ENCODE results near the gene PHF24. TPM values are rescaled to one million over a fixed set of nuclear protein-coding genes. Genes with fewer than 3 reads are reported as not detected.
"Not testable (repeated sequence)": the region's sequence is repeated elsewhere in the genome, so short reads cannot be mapped to it uniquely, and the experiment has no call there.

The PHF24 gene
- total and polyA plus RNA-seq, 5 donors from 2014 or later, result not detected

DNA sequence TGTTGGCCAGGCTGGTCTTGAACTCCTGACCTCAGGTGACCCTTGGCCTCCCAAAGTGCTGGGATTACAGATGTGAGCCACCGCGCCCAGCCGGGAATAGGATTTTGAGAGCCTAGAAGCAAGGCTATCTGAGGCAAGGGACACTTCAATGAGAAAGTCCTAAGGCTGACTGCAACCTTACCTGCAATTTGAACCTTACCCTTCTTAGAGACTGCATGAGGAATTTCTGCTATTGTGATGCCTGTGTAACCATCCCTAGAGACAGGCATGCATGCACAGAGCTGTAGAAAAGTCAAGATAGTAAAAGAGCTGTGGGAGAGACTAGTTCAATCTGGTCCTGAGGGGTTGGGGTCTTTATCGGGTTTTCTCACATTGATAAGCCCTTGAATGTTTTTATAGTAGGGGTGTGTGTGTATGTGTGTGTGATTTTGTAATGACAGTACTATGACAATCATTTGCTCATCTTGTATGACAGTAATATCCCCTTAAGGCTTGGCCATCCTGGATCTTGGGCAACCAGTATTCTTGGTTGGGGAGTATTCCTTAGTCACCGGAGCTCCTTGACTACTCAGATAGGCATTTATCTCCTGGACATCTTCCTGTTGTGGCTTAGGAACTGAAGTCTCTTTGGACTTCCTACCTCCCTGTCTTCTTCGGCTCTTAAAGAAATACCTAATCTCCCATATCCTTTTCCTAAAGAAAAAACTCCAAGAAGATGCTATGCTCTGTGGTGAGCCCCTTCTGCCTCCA is 42.6 kb downstream of the PHF24 start:
- Histone ChIP-seq H3K4me3 (ENCODE audit: low read depth, low read length) (no peak overlapping the region), H3K36me3 (ENCODE audit: control insufficient read depth, insufficient read depth, low read length) (peaks cover 4% of the 10 kb centered on the region), H3K27me3 (ENCODE audit: control insufficient read depth, insufficient read depth, low read length) (no peaks in the 10 kb centered on the region), H3K9me3 (ENCODE audit: control insufficient read depth in 2 of 2, low read length in 2 of 2) (no peaks in the 10 kb centered on the region), H3K27ac (ENCODE audit: insufficient read depth, low read length, poor library complexity, severe bottlenecking) (no peak overlapping the region), H3K4me1 (ENCODE audit: control insufficient read depth, insufficient read depth, low read length, poor library complexity, severe bottlenecking) (no peaks in the 10 kb centered on the region)
- H3K27me3 Mint-ChIP-seq, result no peaks in the 10 kb centered on the region
- H3K9me3 Mint-ChIP-seq, result no peaks in the 10 kb centered on the region
- peak overlapping the region in 1 of 3 donors; percentile 61 for H3K27ac Mint-ChIP-seq
- peaks cover 8% of the 10 kb centered on the region for H3K36me3 Mint-ChIP-seq
- no peaks in the 10 kb centered on the region for H3K4me1 Mint-ChIP-seq
- no peak for DNase-seq
- ATAC-seq (ENCODE audit: low read depth in 2 of 2), result no peak
- H3K4me3 Mint-ChIP-seq, result no peak overlapping the region

DNA sequence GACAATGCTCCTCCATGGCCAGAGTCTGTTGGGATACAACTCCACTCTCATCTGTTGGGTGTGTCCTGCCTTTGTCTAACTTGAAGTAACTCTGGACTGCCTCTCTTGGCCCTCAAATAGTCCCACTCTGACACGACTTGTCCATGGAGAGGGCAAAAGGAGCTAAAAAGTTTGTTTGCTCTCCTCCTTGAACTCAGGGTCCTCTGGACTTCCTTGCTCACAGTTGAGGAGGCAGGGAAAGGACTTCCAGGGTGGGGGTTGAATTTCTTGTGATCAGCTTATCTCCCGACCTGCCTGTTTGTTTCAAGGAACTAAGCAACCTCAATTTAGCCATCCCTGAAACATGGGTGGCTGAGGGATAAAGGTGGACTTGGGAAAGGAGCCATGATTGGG is 43.2 kb downstream of the PHF24 start:
- H3K27me3 ChIP-seq (ENCODE audit: control insufficient read depth, insufficient read depth, low read length), result no peaks in the 10 kb centered on the region
- Mint-ChIP-seq H3K27ac (peak overlapping the region in 1 of 3 donors; percentile 61), H3K36me3 (peaks cover 8% of the 10 kb centered on the region), H3K4me3 (no peak overlapping the region), H3K4me1 (no peaks in the 10 kb centered on the region), H3K27me3 (no peaks in the 10 kb centered on the region), H3K9me3 (no peaks in the 10 kb centered on the region)
- H3K36me3 ChIP-seq (ENCODE audit: control insufficient read depth, insufficient read depth, low read length), result peaks cover 4% of the 10 kb centered on the region
- H3K9me3 ChIP-seq (ENCODE audit: control insufficient read depth in 2 of 2, low read length in 2 of 2), result no peaks in the 10 kb centered on the region
- H3K4me1 ChIP-seq (ENCODE audit: control insufficient read depth, insufficient read depth, low read length, poor library complexity, severe bottlenecking), result no peaks in the 10 kb centered on the region
- DNase-seq, result no peak
- H3K4me3 ChIP-seq (ENCODE audit: low read depth, low read length), result no peak overlapping the region
- no peak overlapping the region for H3K27ac ChIP-seq (ENCODE audit: insufficient read depth, low read length, poor library complexity, severe bottlenecking)
- ATAC-seq (ENCODE audit: low read depth in 2 of 2), result no peak

DNA sequence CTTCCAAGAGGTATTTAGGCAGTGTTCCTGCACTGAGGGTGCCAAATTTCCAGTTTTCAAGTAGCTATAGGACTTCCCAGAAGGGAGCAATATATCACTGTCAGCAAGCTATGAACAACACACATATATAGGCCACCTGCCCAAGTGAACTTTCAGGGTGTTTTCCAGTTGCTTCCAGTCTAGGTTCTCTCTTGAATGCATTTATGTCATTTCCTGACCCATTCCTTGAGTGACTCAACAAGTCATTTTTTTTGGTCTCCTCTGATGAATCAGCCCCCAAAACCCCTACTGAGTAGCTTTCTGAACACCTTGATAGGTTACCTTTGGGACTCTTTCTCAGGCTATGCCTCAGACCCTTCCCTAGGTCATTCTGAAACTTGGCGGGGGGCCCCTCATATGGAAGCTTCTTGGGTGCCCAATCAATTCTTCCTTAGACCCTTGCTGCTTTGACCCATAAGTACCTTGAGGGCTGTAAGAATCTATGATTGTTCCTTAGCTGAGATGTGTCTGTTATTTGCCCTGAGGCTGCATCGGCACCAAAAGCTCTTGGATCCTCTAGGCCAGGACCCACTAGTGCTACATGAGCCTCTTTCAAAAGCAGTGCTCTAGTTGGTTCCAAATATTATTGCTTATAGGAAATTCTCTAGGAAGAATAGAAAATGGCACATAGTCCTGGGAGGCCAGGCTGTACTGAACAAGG is 43.9 kb downstream of the PHF24 start:
- Histone ChIP-seq H3K27ac (ENCODE audit: insufficient read depth, low read length, poor library complexity, severe bottlenecking) (no peak overlapping the region), H3K27me3 (ENCODE audit: control insufficient read depth, insufficient read depth, low read length) (no peaks in the 10 kb centered on the region), H3K4me1 (ENCODE audit: control insufficient read depth, insufficient read depth, low read length, poor library complexity, severe bottlenecking) (no peaks in the 10 kb centered on the region), H3K9me3 (ENCODE audit: control insufficient read depth in 2 of 2, low read length in 2 of 2) (no peaks in the 10 kb centered on the region), H3K36me3 (ENCODE audit: control insufficient read depth, insufficient read depth, low read length) (no peaks in the 10 kb centered on the region), H3K4me3 (ENCODE audit: low read depth, low read length) (no peak overlapping the region)
- Mint-ChIP-seq H3K4me1 (no peaks in the 10 kb centered on the region), H3K27ac (peak overlapping the region in 1 of 3 donors; percentile 4), H3K4me3 (no peak overlapping the region), H3K27me3 (no peaks in the 10 kb centered on the region), H3K9me3 (no peaks in the 10 kb centered on the region), H3K36me3 (peaks cover 7% of the 10 kb centered on the region)
- ATAC-seq (ENCODE audit: low read depth in 2 of 2) (peak; percentile 37 to 47), DNase-seq (no peak)

DNA sequence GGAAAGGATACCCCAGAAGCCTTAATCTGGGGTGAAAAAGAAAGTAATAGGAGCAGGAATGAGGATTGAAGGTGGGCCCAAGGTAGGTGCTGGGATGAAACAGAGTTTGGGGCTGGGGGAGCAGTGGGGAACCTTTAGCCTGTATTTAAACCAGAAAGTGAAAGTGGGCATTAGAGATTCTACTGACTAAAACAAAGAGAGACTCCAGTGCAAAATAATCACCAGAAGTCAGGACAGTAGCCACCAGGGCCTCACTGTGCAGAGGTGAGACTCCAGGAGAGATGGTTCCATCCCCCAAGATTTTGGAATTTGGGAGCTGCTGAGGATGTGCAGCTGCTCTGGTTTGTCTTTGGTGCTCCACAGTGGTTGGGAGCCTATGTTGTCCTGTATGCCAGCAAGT is 44.5 kb downstream of the PHF24 start:
- Mint-ChIP-seq H3K36me3 (peaks cover 8% of the 10 kb centered on the region), H3K27me3 (no peaks in the 10 kb centered on the region), H3K4me1 (no peaks in the 10 kb centered on the region), H3K27ac (peak overlapping the region in 1 of 3 donors; percentile 45), H3K9me3 (no peaks in the 10 kb centered on the region), H3K4me3 (no peak overlapping the region)
- DNase-seq, result no peak
- ATAC-seq (ENCODE audit: low read depth in 2 of 2), result no peak
- H3K27me3 ChIP-seq (ENCODE audit: control insufficient read depth, insufficient read depth, low read length), result no peaks in the 10 kb centered on the region
- no peaks in the 10 kb centered on the region for H3K9me3 ChIP-seq (ENCODE audit: control insufficient read depth in 2 of 2, low read length in 2 of 2)
- H3K36me3 ChIP-seq (ENCODE audit: control insufficient read depth, insufficient read depth, low read length), result no peaks in the 10 kb centered on the region
- no peaks in the 10 kb centered on the region for H3K4me1 ChIP-seq (ENCODE audit: control insufficient read depth, insufficient read depth, low read length, poor library complexity, severe bottlenecking)
- no peak overlapping the region for H3K27ac ChIP-seq (ENCODE audit: insufficient read depth, low read length, poor library complexity, severe bottlenecking)
- no peak overlapping the region for H3K4me3 ChIP-seq (ENCODE audit: low read depth, low read length)

DNA sequence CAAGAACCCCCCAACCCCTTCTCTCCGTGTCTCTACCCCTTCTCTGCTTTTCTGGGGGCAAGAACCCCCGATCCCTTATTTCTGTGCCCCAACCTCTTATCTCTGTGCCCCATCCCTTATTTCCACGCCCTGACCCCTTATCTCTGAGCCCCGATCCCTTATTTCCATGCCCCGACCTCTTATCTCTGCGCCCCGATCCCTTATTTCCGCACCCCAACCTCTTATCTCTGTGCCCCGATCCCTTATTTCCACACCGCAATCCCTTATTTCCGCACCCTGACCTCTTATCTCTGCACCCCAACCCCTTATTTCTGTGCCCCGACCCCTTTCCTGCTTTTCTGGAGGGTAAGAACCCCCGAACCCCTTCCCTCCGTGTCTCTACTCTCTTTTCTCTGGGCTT is 46.2 kb downstream of the PHF24 start:
- ATAC-seq (ENCODE audit: low read depth in 2 of 2); H3K9me3 ChIP-seq (ENCODE audit: control insufficient read depth in 2 of 2, low read length in 2 of 2); H3K27ac Mint-ChIP-seq; H3K9me3 Mint-ChIP-seq; H3K4me1 Mint-ChIP-seq; H3K27me3 Mint-ChIP-seq; H3K27ac ChIP-seq (ENCODE audit: insufficient read depth, low read length, poor library complexity, severe bottlenecking); H3K36me3 ChIP-seq (ENCODE audit: control insufficient read depth, insufficient read depth, low read length); H3K4me3 Mint-ChIP-seq; H3K27me3 ChIP-seq (ENCODE audit: control insufficient read depth, insufficient read depth, low read length); H3K4me1 ChIP-seq (ENCODE audit: control insufficient read depth, insufficient read depth, low read length, poor library complexity, severe bottlenecking); DNase-seq; H3K4me3 ChIP-seq (ENCODE audit: low read depth, low read length): not testable (repeated sequence)
- peaks cover 18% of the 10 kb centered on the region for H3K36me3 Mint-ChIP-seq

DNA sequence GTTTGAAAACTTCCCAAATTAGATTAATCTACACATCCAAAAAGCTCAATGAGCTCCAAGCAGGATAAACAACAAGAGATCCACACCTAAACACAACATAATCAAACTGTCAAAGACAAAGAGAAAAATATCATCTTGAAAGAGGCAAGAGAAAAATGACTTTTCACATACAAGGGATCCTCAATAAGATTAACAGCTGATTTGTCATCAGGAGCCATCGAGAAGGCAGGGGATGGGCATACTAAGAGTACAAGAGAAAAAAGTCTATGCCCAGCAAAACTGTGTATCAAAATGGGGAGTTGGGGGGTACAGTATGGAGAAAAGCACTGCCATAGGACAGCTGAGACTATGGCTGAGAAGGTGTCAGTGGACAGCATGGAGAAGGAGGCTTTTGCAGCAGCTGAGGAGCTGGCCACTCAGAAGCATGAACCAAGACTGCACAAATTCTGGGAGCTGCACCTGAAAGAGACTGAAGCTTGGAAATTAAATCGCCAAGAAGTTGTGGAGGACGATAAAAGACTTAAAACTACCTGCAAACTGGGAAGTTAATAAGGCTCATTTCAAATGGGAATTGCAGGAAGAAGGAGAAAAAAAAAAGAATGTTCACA is 52.4 kb downstream of the PHF24 start:
- ATAC-seq (ENCODE audit: low read depth in 2 of 2), result no peak
- H3K27ac Mint-ChIP-seq, result peak overlapping the region in 1 of 3 donors; percentile 53

DNA sequence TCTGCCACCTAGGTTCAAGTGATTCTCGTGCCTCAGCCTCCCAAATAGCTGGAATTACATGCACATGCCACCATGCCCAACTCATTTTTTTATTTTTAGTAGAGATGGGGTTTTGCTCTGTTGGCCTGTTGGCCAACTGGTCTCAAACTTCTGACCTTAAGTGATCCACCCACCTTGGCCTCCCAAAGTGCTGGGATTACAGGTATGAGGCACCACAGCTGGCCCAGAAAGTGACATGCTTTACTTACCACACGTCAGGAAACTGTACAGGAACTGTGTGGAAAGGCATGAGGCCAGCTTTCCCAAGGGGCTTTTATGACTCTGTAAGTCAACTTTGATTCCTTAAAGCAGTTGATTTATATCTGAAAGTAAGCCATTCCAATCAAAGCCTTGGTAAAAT is 56.4 kb downstream of the PHF24 start:
- ATAC-seq (ENCODE audit: low read depth in 2 of 2), result no peak
- Mint-ChIP-seq H3K4me1 (peaks cover 0 to 14% (median 5%) of the 10 kb centered on the region in 4 donors), H3K4me3 (no peak overlapping the region), H3K27me3 (no peaks in the 10 kb centered on the region), H3K27ac (no peak overlapping the region), H3K9me3 (peaks cover 0 to 11% (median 7%) of the 10 kb centered on the region in 7 donors), H3K36me3 (peaks cover 35% of the 10 kb centered on the region)
- Histone ChIP-seq H3K4me1 (ENCODE audit: control insufficient read depth, insufficient read depth, low read length, poor library complexity, severe bottlenecking) (no peaks in the 10 kb centered on the region), H3K27me3 (ENCODE audit: control insufficient read depth, insufficient read depth, low read length) (no peaks in the 10 kb centered on the region), H3K36me3 (ENCODE audit: control insufficient read depth, insufficient read depth, low read length) (peaks cover 4% of the 10 kb centered on the region), H3K27ac (ENCODE audit: insufficient read depth, low read length, poor library complexity, severe bottlenecking) (no peak overlapping the region), H3K9me3 (ENCODE audit: control insufficient read depth in 2 of 2, low read length in 2 of 2) (peaks cover 0 to 8% of the 10 kb centered on the region in 2 experiments), H3K4me3 (ENCODE audit: low read depth, low read length) (no peak overlapping the region)
- DNase-seq, result no peak

More for the DNA sequence above, 52.4 kb downstream of the PHF24 start:
- no peaks in the 10 kb centered on the region for H3K4me1 ChIP-seq (ENCODE audit: control insufficient read depth, insufficient read depth, low read length, poor library complexity, severe bottlenecking)
- no peak overlapping the region for H3K4me3 ChIP-seq (ENCODE audit: low read depth, low read length)
- H3K4me3 Mint-ChIP-seq, result no peak overlapping the region
- no peaks in the 10 kb centered on the region for H3K27me3 ChIP-seq (ENCODE audit: control insufficient read depth, insufficient read depth, low read length)
- H3K9me3 Mint-ChIP-seq, result peaks cover 0 to 11% (median 7%) of the 10 kb centered on the region in 7 donors
- peaks cover 53% of the 10 kb centered on the region for H3K36me3 Mint-ChIP-seq
- H3K27me3 Mint-ChIP-seq, result no peaks in the 10 kb centered on the region
- no peak for DNase-seq
- no peak overlapping the region for H3K27ac ChIP-seq (ENCODE audit: insufficient read depth, low read length, poor library complexity, severe bottlenecking)
- H3K4me1 Mint-ChIP-seq, result peaks cover 0 to 14% (median 5%) of the 10 kb centered on the region in 4 donors
- H3K9me3 ChIP-seq (ENCODE audit: control insufficient read depth in 2 of 2, low read length in 2 of 2), result peaks cover 0 to 8% of the 10 kb centered on the region in 2 experiments
- H3K36me3 ChIP-seq (ENCODE audit: control insufficient read depth, insufficient read depth, low read length), result peaks cover 4% of the 10 kb centered on the region

Measured in CD4-positive, CD25-positive, alpha-beta regulatory T cell (primary cell).